Esophagus squamous epithelium (tissue), 4 donors: ENCODE measurements around the gene IL1RN.

ENCODE experiments used
- CTCF ChIP-seq, 6 experiments: fragments of 450-650 bp in 4 of 6; fragments of 200-600 bp in 2 of 6; sonication (generic) in 2 of 6; IDR thresholded peaks; one replicate each; pipeline ENCODE4 v1.5.1; 2016 to 2019; ENCODE audit warnings: antibody characterized with exemption in 6 of 6, mild to moderate bottlenecking in 4 of 6, moderate library complexity in 4 of 6
- POLR2A ChIP-seq, 4 donors: fragments of 450-650 bp; IDR thresholded peaks; one replicate each; pipeline ENCODE4 v1.6.1; 2017; ENCODE audit warnings: antibody characterized with exemption in 4 of 4, mild to moderate bottlenecking in 4 of 4, moderate library complexity in 3 of 4

- TF ChIP-seq CTCF (IDR thresholded peaks at IDR 0.05) = no peak
- TF ChIP-seq POLR2A (IDR thresholded peaks at IDR 0.05) = no peak
Measured at GRCh38 chr2:113124984-113125855, 2.2 kb upstream of the IL1RN start.
